Glutamatergic neuron (in vitro differentiated cells): ENCODE measurements around the gene PDE2A. TPM values are rescaled to one million over a fixed set of nuclear protein-coding genes. Genes with fewer than 3 reads are reported as not detected.

Experiments used
- DNase-seq: peaks from one replicate; pipeline ENCODE4 v3.0.0; 2022
- H3K27ac Mint-ChIP-seq: one replicate; pipeline ENCODE4 v1.8.0; 2020; ENCODE audit warnings: mild to moderate bottlenecking, mixed read lengths, inconsistent platforms; ENCODE audit not compliant: unreplicated experiment
- H3K27me3 Mint-ChIP-seq: one replicate; pipeline ENCODE4 v1.8.0; 2020; ENCODE audit warnings: mild to moderate bottlenecking, moderate library complexity, mixed read lengths, inconsistent platforms; ENCODE audit not compliant: unreplicated experiment
- H3K36me3 Mint-ChIP-seq: one replicate; pipeline ENCODE4 v1.8.0; 2020; ENCODE audit warnings: mild to moderate bottlenecking, mixed read lengths, inconsistent platforms; ENCODE audit not compliant: unreplicated experiment
- H3K4me1 Mint-ChIP-seq: one replicate; pipeline ENCODE4 v1.8.0; 2020; ENCODE audit warnings: mild to moderate bottlenecking, low read depth, mixed read lengths, inconsistent platforms; ENCODE audit not compliant: unreplicated experiment
- H3K4me3 Mint-ChIP-seq: one replicate; pipeline ENCODE4 v1.8.0; 2020; ENCODE audit warnings: mild to moderate bottlenecking, mixed read lengths, inconsistent platforms; ENCODE audit not compliant: unreplicated experiment
- H3K9me3 Mint-ChIP-seq: one replicate; pipeline ENCODE4 v1.8.0; 2020; ENCODE audit warnings: mild to moderate bottlenecking, moderate library complexity, mixed read lengths, inconsistent platforms; ENCODE audit not compliant: unreplicated experiment
- total RNA-seq: library from RNA; stranded (reverse); fragmentation: NEBNext Ultra II Directional; extraction: Animal tissue kit (Norgen Biotek cat#: 25700); gene quantifications from one replicate; pipeline ENCODE4 v1.2.1, GENCODE V29; 2021; ENCODE audit not compliant: unreplicated experiment
- TF ChIP-seq, protein P1 (sequence below): fragments of 200-600 bp; sonication (generic); IDR thresholded peaks from one replicate; pipeline ENCODE4 v1.5.0; 2021; ENCODE audit not compliant: partially characterized antibody, unreplicated experiment

PDE2A gene
- total RNA-seq, 1 donor from 2014 or later, result 16.9 TPM

DNA sequence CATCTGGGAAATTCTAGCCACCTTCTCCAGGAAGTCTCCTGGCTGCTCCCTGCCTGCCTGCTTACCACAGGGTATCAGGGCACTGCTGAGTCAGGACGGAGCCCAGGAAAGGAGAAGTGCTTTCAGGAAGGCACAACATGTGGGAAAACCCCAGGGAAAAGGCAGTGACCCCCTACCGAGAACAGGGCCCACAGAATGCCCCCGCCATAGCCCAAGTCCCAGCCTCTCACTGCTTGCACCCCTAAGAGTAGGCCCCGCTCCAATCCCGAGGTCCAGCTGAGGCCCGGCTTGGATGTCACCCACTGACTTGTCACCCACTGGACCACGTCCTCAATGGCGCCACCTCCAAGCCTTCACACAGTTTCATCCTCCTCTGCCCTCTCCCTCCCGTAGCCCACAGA lies 43.9 kb upstream of the PDE2A start:
- no peak overlapping the region for H3K27ac Mint-ChIP-seq

DNA sequence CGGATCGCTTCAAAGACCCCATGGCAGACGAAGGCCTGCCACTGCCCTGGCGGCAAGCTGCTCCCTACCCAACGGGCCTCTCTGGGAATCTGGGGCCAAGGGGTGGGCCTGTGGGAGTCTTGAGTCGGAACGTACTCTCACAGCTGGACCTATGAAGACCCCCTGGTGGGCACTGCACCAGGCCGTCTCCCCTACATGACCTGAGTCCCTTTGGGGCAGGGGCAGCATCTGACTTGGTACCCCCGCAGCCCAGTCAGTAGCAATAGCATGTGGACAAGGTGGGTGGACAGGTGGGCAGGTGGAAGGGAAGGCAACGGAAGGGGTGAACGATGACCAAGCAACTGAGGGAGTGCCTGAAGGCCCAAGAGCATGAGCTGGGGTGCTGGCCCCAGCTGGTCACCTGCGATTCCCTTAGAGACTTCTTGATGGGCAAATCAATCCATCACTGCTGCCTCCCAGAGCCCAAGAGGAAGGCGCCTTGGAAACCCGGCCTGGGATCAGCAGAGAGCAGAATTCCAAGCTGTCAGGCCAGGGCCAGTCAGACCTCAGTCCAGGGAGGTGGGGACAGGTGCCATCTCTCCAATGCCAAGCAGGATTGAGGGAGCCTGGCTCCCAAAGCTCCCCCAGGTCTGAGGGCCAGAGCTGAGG lies 42.7 kb upstream of the PDE2A start:
- Mint-ChIP-seq H3K9me3 (no peaks in the 10 kb centered on the region), H3K27ac (no peak overlapping the region), H3K27me3 (peaks cover 4% of the 10 kb centered on the region), H3K36me3 (no peaks in the 10 kb centered on the region), H3K4me1 (peaks cover 9% of the 10 kb centered on the region), H3K4me3 (no peak overlapping the region)
- DNase-seq, result no peak
- TF ChIP-seq, protein P1, sequence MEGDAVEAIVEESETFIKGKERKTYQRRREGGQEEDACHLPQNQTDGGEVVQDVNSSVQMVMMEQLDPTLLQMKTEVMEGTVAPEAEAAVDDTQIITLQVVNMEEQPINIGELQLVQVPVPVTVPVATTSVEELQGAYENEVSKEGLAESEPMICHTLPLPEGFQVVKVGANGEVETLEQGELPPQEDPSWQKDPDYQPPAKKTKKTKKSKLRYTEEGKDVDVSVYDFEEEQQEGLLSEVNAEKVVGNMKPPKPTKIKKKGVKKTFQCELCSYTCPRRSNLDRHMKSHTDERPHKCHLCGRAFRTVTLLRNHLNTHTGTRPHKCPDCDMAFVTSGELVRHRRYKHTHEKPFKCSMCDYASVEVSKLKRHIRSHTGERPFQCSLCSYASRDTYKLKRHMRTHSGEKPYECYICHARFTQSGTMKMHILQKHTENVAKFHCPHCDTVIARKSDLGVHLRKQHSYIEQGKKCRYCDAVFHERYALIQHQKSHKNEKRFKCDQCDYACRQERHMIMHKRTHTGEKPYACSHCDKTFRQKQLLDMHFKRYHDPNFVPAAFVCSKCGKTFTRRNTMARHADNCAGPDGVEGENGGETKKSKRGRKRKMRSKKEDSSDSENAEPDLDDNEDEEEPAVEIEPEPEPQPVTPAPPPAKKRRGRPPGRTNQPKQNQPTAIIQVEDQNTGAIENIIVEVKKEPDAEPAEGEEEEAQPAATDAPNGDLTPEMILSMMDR, result no peak

More for the DNA sequence above, 43.9 kb upstream of the PDE2A start:
- no peak for DNase-seq
- TF ChIP-seq, protein P1, result no peak
- Mint-ChIP-seq H3K36me3 (no peaks in the 10 kb centered on the region), H3K9me3 (no peaks in the 10 kb centered on the region), H3K4me1 (peaks cover 5% of the 10 kb centered on the region), H3K4me3 (no peak overlapping the region), H3K27me3 (peaks cover 5% of the 10 kb centered on the region)

DNA sequence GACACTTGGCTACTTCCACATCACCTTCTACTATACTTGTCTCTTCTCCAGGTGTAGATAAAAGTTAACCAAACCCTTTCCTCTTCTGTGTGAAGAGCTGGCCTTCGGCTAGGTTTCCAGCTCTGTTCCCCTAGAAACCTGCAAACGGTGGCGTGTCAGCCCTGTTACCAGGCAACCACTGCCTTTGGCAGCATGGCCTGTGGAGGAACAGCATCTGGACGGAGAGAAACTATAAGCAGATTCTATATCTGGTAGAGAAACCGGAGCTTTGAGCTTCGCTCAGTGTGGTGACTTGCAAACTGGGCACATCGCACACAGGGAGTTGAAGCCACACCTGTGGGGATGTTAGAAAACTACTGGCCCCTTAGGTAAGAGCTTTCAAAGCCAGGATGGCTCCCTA lies 42.1 kb upstream of the PDE2A start:
- peak; percentile 49 for DNase-seq
- Mint-ChIP-seq H3K36me3 (no peaks in the 10 kb centered on the region), H3K27me3 (peaks cover 4% of the 10 kb centered on the region), H3K4me1 (peaks cover 7% of the 10 kb centered on the region), H3K4me3 (no peak overlapping the region), H3K9me3 (no peaks in the 10 kb centered on the region), H3K27ac (no peak overlapping the region)
- TF ChIP-seq, protein P1, result no peak

DNA sequence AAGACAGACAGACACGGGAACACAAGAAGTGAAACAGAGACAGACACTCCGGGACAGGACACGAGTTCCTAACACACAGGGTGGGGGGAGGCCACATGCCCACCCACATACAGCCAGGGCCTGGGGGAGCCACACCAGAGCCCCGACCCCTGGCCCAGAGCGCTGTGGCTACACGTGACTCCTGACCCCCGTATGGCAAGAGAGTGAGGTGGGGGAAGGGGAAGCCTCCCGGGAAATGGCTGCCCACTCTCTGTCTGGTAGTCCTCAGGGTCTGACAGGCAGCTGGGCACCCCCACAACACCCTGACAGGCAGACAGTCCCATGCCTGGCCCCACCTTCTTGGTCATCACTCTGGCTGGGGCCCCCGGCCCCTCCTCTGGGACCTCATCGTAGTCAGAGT lies 38.6 kb upstream of the PDE2A start:
- TF ChIP-seq, protein P1, result no peak
- H3K27me3 Mint-ChIP-seq, result peaks cover 4% of the 10 kb centered on the region
- no peak for DNase-seq
- H3K36me3 Mint-ChIP-seq, result no peaks in the 10 kb centered on the region
- peaks cover 7% of the 10 kb centered on the region for H3K4me1 Mint-ChIP-seq
- no peaks in the 10 kb centered on the region for H3K9me3 Mint-ChIP-seq
- no peak overlapping the region for H3K4me3 Mint-ChIP-seq
- no peak overlapping the region for H3K27ac Mint-ChIP-seq

DNA sequence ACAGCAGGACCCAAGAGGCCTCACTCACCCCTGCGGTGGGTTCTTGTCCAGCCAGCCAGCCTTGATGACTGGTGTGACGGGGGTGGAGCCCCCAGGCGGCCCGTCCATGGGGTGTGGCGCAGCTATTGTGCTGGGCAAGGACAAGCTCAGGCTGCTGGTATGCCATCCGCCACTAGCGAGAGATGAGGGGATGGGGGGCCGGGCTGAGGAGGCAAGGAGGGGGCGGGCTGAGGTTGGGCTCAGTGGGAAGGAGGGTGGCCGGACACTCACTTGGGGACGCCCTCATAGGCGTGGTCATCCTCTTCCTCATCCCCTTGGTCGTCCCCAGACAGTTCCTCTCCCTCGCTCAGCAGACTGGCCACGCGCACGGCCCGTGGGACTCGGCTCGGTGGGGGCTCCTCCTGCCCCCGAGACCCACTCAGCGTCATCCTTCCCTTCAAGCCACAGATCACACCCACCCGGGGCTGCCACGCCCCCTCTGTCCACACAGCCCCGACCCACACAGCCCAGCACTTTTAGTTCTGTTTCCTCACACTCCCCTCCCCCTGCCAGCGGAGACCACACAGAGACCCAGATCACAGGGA lies 38.0 kb upstream of the PDE2A start:
- TF ChIP-seq, protein P1, result no peak
- DNase-seq, result no peak
- peaks cover 6% of the 10 kb centered on the region for H3K27me3 Mint-ChIP-seq
- no peak overlapping the region for H3K27ac Mint-ChIP-seq
- no peaks in the 10 kb centered on the region for H3K36me3 Mint-ChIP-seq
- no peaks in the 10 kb centered on the region for H3K9me3 Mint-ChIP-seq
- no peak overlapping the region for H3K4me3 Mint-ChIP-seq
- peaks cover 5% of the 10 kb centered on the region for H3K4me1 Mint-ChIP-seq
